ENCODE data around the gene ASB6. TPM values are rescaled to one million over a fixed set of nuclear protein-coding genes. Genes with fewer than 3 reads are reported as not detected.

The ASB6 gene
- total and polyA plus RNA-seq, 2 experiments from 2014 or later: 8.8 to 19.8 TPM

DNA sequence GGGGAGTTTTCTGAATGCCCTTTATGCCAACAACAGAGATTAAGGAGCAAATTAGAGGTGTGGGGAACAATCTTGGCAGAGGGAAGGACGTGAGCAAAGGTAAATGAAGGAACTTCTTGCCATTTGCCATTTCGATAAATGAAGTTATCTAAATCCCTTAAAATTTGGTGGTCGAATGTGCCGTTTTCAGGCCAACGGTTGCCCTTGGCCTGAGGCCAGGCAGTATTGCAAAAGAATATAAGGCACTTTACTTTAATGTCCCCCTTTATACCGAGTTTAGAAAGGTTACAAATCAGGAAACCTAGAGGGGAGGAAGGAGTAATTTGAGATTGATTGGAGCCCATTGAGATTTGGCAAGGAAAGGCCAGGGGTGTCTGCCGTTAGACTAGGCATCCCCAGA, 47.3 kb downstream of the ASB6 start:
- Histone ChIP-seq H3K27ac (ENCODE audit: low read depth) (no peak overlapping the region), H3K27me3 (ENCODE audit: insufficient read depth) (peaks cover 60% of the 10 kb centered on the region), H3K4me3 (no peak overlapping the region), H3K79me2 (replicated peaks; ENCODE audit: insufficient read depth) (no peaks in the 10 kb centered on the region), H3F3A (replicated peaks; ENCODE audit: low read depth) (no peaks in the 10 kb centered on the region), H2AFZ (no peak overlapping the region), H3K9me2 (ENCODE audit: insufficient read depth) (no peaks in the 10 kb centered on the region), H3K36me3 (ENCODE audit: insufficient read depth) (no peaks in the 10 kb centered on the region), H3K4me1 (ENCODE audit: insufficient read depth) (peaks cover 26% of the 10 kb centered on the region), H4K20me1 (replicated peaks; ENCODE audit: insufficient read depth) (no peaks in the 10 kb centered on the region), H3K4me2 (no peak overlapping the region)
- H3K27me3 Mint-ChIP-seq (ENCODE audit: insufficient read depth, low read depth, poor library complexity): peaks cover 59% of the 10 kb centered on the region
- no peak for DNase-seq (ENCODE audit: low spot score)
- no peak overlapping the region for H3K4me3 Mint-ChIP-seq
- H3K27ac Mint-ChIP-seq: no peak overlapping the region
- peaks cover 45% of the 10 kb centered on the region for H3K4me1 Mint-ChIP-seq
- no peaks in the 10 kb centered on the region for H3K36me3 Mint-ChIP-seq (ENCODE audit: low read depth)
- no peaks in the 10 kb centered on the region for H3K9me3 Mint-ChIP-seq
- ATAC-seq: no peak
- TF ChIP-seq CREB1 (CRISPR knock-in tag; IDR thresholded peaks at IDR 0.05; ENCODE audit: low read depth) (no peak), CTCF (conservative IDR thresholded peaks at IDR 0.05; ENCODE audit: low read depth in 2 of 2) (no peak), EZH2 (IDR thresholded peaks at IDR 0.05; ENCODE audit: low read depth, unreplicated experiment) (no peak), JUNB (IDR thresholded peaks at IDR 0.05; ENCODE audit: unreplicated experiment) (no peak), REST (IDR thresholded peaks at IDR 0.05; ENCODE audit: unreplicated experiment) (no peak), ZNF114 (CRISPR knock-in tag; IDR thresholded peaks at IDR 0.05) (no peak), ZNF331 (CRISPR knock-in tag; IDR thresholded peaks at IDR 0.05; ENCODE audit: low read depth) (no peak), NANOG (IDR thresholded peaks at IDR 0.05; ENCODE audit: borderline replicate concordance) (no peak), STAT1 (IDR thresholded peaks at IDR 0.05; ENCODE audit: unreplicated experiment) (no peak), ETS1 (IDR thresholded peaks at IDR 0.05) (no peak), EZH2phosphoT487 (IDR thresholded peaks at IDR 0.05; ENCODE audit: unreplicated experiment) (no peak), POLR2AphosphoS5 (IDR thresholded peaks at IDR 0.05; ENCODE audit: low read depth) (no peak), ZNF462 (CRISPR knock-in tag; IDR thresholded peaks at IDR 0.05) (no peak)
